ENCODE results near the gene KIF1C. TPM values are rescaled to one million over a fixed set of nuclear protein-coding genes. Genes with fewer than 3 reads are reported as not detected.

The KIF1C gene
- total RNA-seq (2022; extraction: Qiagen RNA extraction; ENCODE audit: low read depth): 101 to 112 TPM (median 103 TPM) in 5 replicates

GRCh38 chr17:4997302-4998026 lies at the start of gene KIF1C, which contains the start of gene INCA1:
KIF1C (plus strand) TSS chr17:4997950; CDS start chr17:5000247, 2,297 bp downstream.
INCA1 (minus strand) TSS chr17:4997522; CDS start chr17:4994437, 3,085 bp downstream.

DNA sequence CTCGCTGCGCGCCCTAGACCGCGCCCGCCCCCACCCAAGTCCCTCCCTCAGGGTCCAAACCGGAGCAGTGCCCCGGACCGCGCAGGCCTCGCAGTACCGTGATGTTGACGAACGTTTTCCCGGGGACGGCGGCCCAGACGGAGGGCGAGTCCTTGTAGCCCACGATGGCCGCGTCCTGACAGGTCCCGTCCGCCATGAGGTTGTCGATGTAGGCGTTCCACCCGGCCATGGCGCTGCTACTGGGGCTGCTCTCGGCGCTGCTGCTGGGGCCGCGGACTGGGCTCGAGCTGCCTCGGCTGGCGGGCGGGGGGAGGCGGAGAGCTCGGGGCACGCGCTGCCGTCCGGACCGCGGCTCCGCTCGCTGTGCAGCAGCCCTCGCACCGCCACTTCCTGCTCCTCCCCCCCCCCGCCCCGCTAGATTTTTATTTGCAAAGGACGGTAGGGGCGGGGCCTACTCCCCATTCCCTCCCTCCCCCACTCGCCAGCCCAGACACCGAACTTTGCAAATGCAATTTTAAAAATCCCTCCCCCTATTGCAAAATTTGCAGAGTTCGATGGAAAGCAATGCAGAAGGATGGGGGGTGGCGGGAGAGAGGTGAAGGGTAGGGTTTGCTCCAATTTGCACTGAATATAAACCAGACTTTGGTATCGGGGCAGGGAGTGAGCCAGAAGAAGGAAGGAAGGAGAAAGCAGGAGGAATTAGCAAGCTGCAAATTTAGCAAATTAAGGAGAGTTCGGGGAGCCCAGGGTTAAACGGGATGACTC lies 49.4 kb upstream of the KIF1C start, which contains the start of gene PFN1:
Gene PFN1, minus strand, starts transcription at position 365 of the 765 bp plus-strand sequence. Its CDS starts 136 bp downstream, at position 229.

DNA sequence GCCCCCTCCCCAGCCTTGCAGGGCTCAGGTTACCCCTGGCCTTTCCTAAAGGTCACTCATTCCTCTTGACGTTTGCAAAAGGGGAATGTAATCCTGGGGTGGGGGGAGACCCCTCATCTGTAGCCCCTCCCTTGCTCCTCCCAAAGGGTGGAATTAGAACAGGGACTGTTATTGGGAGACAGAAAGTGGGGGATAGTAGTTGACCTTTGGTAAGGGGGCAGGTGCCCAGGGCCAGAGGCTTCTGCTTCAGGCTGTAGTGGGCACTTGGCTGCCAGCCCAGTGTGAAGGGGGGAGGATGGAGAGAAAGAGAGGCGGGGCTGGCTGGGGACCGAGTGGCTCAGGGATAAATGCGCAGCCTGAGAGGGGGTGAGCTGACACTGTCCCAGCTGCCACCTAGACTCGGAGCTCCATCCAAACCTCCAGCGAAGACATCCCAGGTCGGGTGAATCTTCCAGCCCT lies 47.0 kb upstream of the KIF1C start, which contains the start of gene ENO3:
Gene ENO3, plus strand, starts transcription at position 374 of the 459 bp plus-strand sequence. CDS start 711 bp downstream, outside the sequence.

DNA sequence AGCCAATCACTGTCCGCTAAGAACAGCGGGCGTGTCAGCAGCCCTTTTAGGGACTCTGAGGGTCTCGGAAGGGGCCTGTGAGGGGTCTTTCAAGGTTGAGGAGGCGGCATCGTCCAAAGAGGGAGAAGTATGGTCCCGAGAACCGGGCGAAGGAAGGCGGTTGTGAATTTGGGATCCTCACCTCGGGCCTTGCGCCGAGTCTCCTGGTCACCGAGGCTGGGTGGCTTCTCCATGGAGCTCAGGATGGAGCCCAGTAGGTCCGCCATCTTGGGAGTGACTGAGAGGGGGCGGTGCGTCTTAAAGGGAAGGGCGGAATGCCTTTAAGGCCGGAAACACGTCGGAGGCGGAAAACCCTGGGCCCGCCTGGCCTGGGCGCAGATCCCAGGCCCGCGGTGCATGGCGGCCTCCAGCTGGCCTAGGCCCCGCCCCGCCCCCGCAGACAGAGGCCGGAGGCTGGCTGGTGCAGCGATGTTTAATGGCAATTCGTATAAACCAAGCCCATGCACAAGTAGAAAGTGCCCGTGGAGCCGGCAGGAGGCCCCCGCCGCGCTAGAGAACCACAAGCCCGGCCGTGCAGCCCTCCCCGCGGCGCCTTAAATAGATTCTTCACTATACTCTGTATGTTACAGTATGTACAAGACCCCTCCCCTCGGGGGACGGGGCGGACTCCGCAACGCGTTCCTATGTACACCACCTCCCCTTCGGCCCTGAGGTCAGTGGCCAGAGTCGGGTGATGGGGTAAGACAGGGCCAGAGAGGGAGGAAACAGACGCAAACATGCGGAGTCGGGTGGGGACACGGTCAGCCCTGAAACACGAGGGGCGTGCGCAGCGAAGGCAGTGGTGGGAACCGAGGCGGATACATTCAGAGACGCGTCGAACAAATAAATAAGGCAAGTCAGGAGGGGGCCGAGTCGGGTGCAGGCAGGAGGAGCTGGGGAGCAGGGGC lies 29.9 kb upstream of the KIF1C start, which contains the start of gene SPAG7:
Gene SPAG7, minus strand, starts transcription at position 279 of the 947 bp plus-strand sequence. Its CDS starts 13 bp downstream, at position 266.

GRCh38 chr17:4986951-4987766 lies 10.6 kb upstream of the KIF1C start, which contains the start of gene CAMTA2:
CAMTA2 (minus strand) TSS chr17:4987675; CDS start chr17:4986222, 1,453 bp downstream.

GRCh38 chr17:5035315-5035714 lies 37.6 kb downstream of the KIF1C start, which contains the start of gene SLC52A1:
SLC52A1 (minus strand) TSS chr17:5035426; CDS start chr17:5034606, 820 bp downstream.

Other genes starting within 250 kb of the KIF1C start
- 0.48 to 0.91 TPM (median 0.65 TPM) in 5 replicates for gene TM4SF5, start 226.1 kb upstream of the KIF1C start, total RNA-seq (2022; extraction: Qiagen RNA extraction; ENCODE audit: low read depth)
- 0.79 to 2.0 TPM (median 1.4 TPM) in 5 replicates for gene VMO1, start 211.6 kb upstream of the KIF1C start, total RNA-seq (2022; extraction: Qiagen RNA extraction; ENCODE audit: low read depth)
- gene GLTPD2, start 209.0 kb upstream of the KIF1C start, total RNA-seq (2022; extraction: Qiagen RNA extraction; ENCODE audit: low read depth): not detected in 5 replicates
- 459 to 524 TPM (median 508 TPM) in 5 replicates for gene PSMB6, start 201.8 kb upstream of the KIF1C start, total RNA-seq (2022; extraction: Qiagen RNA extraction; ENCODE audit: low read depth)
- 18.8 to 28.4 TPM (median 23.5 TPM) in 5 replicates for gene PLD2, start 190.8 kb upstream of the KIF1C start, total RNA-seq (2022; extraction: Qiagen RNA extraction; ENCODE audit: low read depth)
- gene MINK1, start 164.6 kb upstream of the KIF1C start, total RNA-seq (2022; extraction: Qiagen RNA extraction; ENCODE audit: low read depth): 51.5 to 62.4 TPM (median 57.5 TPM) in 5 replicates
- gene C17orf107, start 98.4 kb upstream of the KIF1C start, total RNA-seq (2022; extraction: Qiagen RNA extraction; ENCODE audit: low read depth): 0.22 to 0.38 TPM (median 0.31 TPM) in 5 replicates
- gene CHRNE, start 94.9 kb upstream of the KIF1C start, total RNA-seq (2022; extraction: Qiagen RNA extraction; ENCODE audit: low read depth): 0.06 to 0.17 TPM (median 0.13 TPM) in 4 of 5 replicates, not detected in the other
- 0.03 TPM in 1 of 5 replicates, not detected in the others for gene GP1BA, start 65.7 kb upstream of the KIF1C start, total RNA-seq (2022; extraction: Qiagen RNA extraction; ENCODE audit: low read depth)
- 54.1 to 83.4 TPM (median 76.5 TPM) in 5 replicates for gene SLC25A11, start 57.9 kb upstream of the KIF1C start, total RNA-seq (2022; extraction: Qiagen RNA extraction; ENCODE audit: low read depth)
- gene RNF167, start 57.7 kb upstream of the KIF1C start, total RNA-seq (2022; extraction: Qiagen RNA extraction; ENCODE audit: low read depth): 96.0 to 144 TPM (median 124 TPM) in 5 replicates
- gene PFN1, start 49.4 kb upstream of the KIF1C start, total RNA-seq (2022; extraction: Qiagen RNA extraction; ENCODE audit: low read depth): 2,321 to 2,833 TPM (median 2,776 TPM) in 5 replicates
- gene ENO3, start 46.8 kb upstream of the KIF1C start, total RNA-seq (2022; extraction: Qiagen RNA extraction; ENCODE audit: low read depth): 48.2 to 65.0 TPM (median 54.7 TPM) in 5 replicates
- 75.7 to 100 TPM (median 76.7 TPM) in 5 replicates for gene SPAG7, start 30.1 kb upstream of the KIF1C start, total RNA-seq (2022; extraction: Qiagen RNA extraction; ENCODE audit: low read depth)
- 30.5 to 43.3 TPM (median 32.4 TPM) in 5 replicates for gene CAMTA2, start 10.3 kb upstream of the KIF1C start, total RNA-seq (2022; extraction: Qiagen RNA extraction; ENCODE audit: low read depth)
- 1.0 to 1.6 TPM (median 1.3 TPM) in 5 replicates for gene INCA1, start 428 bp upstream of the KIF1C start, total RNA-seq (2022; extraction: Qiagen RNA extraction; ENCODE audit: low read depth)
- 0.34 to 1.0 TPM (median 0.72 TPM) in 5 replicates for gene SLC52A1, start 37.5 kb downstream of the KIF1C start, total RNA-seq (2022; extraction: Qiagen RNA extraction; ENCODE audit: low read depth)
- gene ZFP3, start 80.5 kb downstream of the KIF1C start, total RNA-seq (2022; extraction: Qiagen RNA extraction; ENCODE audit: low read depth): 0.68 to 1.2 TPM (median 0.89 TPM) in 5 replicates
- 4.1 to 4.7 TPM (median 4.6 TPM) in 5 replicates for gene ZNF232, start 113.9 kb downstream of the KIF1C start, total RNA-seq (2022; extraction: Qiagen RNA extraction; ENCODE audit: low read depth)
- 0.01 to 0.05 TPM (median 0.03 TPM) in 4 of 5 replicates, not detected in the other for gene USP6, start 118.1 kb downstream of the KIF1C start, total RNA-seq (2022; extraction: Qiagen RNA extraction; ENCODE audit: low read depth)
- gene ZNF594, start 193.9 kb downstream of the KIF1C start, total RNA-seq (2022; extraction: Qiagen RNA extraction; ENCODE audit: low read depth): 1.2 to 2.2 TPM (median 1.5 TPM) in 5 replicates
- not detected in 5 replicates for gene SCIMP, start 236.9 kb downstream of the KIF1C start, total RNA-seq (2022; extraction: Qiagen RNA extraction; ENCODE audit: low read depth)

Data from A549 treated with CpdA at 1 μM for 4 hours (cell line).